Prostate gland (tissue), 2 donors: ENCODE data around the gene DAPK1. TPM values are rescaled to one million over a fixed set of nuclear protein-coding genes. Genes with fewer than 3 reads are reported as not detected.

Source experiments
- DNase-seq: peaks from one replicate; pipeline ENCODE4 v3.0.0-alpha.2; 2019; ENCODE audit warnings: low spot score
- H3K27ac ChIP-seq, 2 donors: fragments of 200-600 bp; sonication (generic); 2 replicates each; pipeline ENCODE4 v1.5.1; 2017 to 2019
- H3K27me3 ChIP-seq: fragments of 200-600 bp; sonication (generic); replicated peaks from 2 replicates; pipeline ENCODE4 v1.5.1; 2019; ENCODE audit not compliant: insufficient read depth
- H3K36me3 ChIP-seq, 2 donors: fragments of 200-600 bp; sonication (generic); 1 replicate in 1 of 2; 2 replicates in 1 of 2; pipeline versions ENCODE4 v1.5.1 to v1.8.1; 2017 to 2019
- H3K4me1 ChIP-seq: fragments of 200-600 bp; sonication (generic); replicated peaks from 2 replicates; pipeline ENCODE4 v1.5.1; 2019
- H3K4me3 ChIP-seq, 2 donors: fragments of 200-600 bp; sonication (generic); 2 replicates each; pipeline ENCODE4 v1.5.1; 2017 to 2019
- H3K9me3 ChIP-seq: fragments of 200-600 bp; sonication (generic); 2 replicates; pipeline ENCODE4 v1.5.1; 2017
- CTCF ChIP-seq, 4 experiments: fragments of 200-600 bp in 2 of 4; fragments of 450-650 bp in 2 of 4; sonication (generic) in 2 of 4; IDR thresholded peaks; 1 replicate in 3 of 4; 2 replicates in 1 of 4; pipeline ENCODE4 v1.5.1; 2016 to 2019; ENCODE audit warnings: antibody characterized with exemption in 4 of 4, mild to moderate bottlenecking in 2 of 4, moderate library complexity in 2 of 4
- POLR2A ChIP-seq: fragments of 450-650 bp; IDR thresholded peaks from one replicate; pipeline ENCODE4 v1.6.1; 2016; ENCODE audit warnings: antibody characterized with exemption, mild to moderate bottlenecking
- POLR2AphosphoS5 ChIP-seq: sonication (generic); formaldehyde crosslinking; IDR thresholded peaks from one replicate; pipeline ENCODE4 v1.6.1; 2017; ENCODE audit warnings: antibody characterized with exemption
- WGBS: methylation state at CpG from one replicate; pipeline ENCODE4 v1.1.5; 2018; 5-methylcytosine and 5-hydroxymethylcytosine counted together
- intact Hi-C: fragments of 100-400 bp; cut with DNase I; formaldehyde crosslinking; loops from one replicate; pipeline ENCODE4 v1.14.2; 2022
- total RNA-seq, 2 donors: library from RNA; depleted of rRNA; stranded (reverse); fragments of >200 nt; gene quantifications; one replicate each; pipeline ENCODE4 v1.1.0, GENCODE V29; 2016

DAPK1 gene
- total RNA-seq, 2 donors from 2014 or later: 13.9 to 39.1 TPM

DNA sequence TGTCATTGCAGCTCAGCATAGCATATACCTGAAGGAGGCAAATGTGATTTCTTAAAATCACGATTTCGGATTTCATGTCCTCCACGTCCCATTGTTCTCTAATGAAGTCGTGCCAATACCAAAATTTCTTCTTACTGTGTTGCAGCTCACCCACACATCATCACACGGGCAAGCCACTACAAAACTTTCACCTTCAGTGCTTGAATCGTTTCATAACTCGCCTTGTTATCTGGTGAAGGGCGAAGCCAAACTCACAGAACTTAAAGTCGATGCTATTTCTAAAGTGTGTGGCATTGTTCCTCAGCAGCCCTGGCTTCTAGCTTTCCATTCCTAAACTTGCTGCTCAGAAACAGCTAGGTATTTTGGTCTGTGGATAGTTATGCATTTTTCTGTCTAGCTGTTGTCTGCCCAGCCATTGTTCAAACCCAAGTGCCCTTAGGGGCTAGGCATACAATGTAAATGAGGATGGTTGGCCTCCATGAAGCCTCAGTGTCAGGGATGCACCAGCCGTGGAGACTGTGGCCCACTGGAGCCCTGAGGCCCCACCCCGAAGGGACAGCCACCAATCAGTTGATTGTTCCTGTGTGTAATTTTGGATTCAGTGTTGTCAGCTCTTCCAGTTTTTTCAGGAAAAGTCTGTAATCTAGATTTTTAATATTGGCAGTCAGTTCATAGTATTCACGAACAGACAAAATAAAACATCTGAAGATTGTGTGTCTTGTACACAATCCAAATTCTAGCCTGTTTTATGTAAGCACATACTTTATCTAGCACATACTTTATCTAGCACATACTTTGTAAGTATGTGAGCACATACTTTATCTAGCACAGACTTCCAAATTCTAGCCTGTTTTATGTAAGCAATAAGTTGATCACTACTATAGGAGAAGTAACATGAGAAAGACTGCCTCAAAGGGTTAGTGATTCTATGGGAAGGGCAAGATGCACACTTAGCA lies 112.8 kb downstream of the DAPK1 start:
- Histone ChIP-seq H3K9me3 (no peaks in the 10 kb centered on the region), H3K4me3 (no peak overlapping the region), H3K27ac (no peak overlapping the region), H3K36me3 (no peaks in the 10 kb centered on the region), H3K4me1 (no peaks in the 10 kb centered on the region), H3K27me3 (no peaks in the 10 kb centered on the region)
- no peak for DNase-seq
- intact Hi-C loops: no loop called here
- TF ChIP-seq CTCF (IDR thresholded peaks at IDR 0.05): no peak
- no peak for TF ChIP-seq POLR2AphosphoS5
- no peak for TF ChIP-seq POLR2A
- WGBS: 52% methylated on average over 12 of the region's 12 CpGs

GRCh38 chr9:87611776-87612175 lies 114.1 kb downstream of the DAPK1 start:
- TF ChIP-seq POLR2AphosphoS5 (no peak), CTCF (IDR thresholded peaks at IDR 0.05) (no peak), POLR2A (no peak)
- no peak for DNase-seq
- WGBS: 97% methylated on average over 4 of the region's 4 CpGs

DNA sequence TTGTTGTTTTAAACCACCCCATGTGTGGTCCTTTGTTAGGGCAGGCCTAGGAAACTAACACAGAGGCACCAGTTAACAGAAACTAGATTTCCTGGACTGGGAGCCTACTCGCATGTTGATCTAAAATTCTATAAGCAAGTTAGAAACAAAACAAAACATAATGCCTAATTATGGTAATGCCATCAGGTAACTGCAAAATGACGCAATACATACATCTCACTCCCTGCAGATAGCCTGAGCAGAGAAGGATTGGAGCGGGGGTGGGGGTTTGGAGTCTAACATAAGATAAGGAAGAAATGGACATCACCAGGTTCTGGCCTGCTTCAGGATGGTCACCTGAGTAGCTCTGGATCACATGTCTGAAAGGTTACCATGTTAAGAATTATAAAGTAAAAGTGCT lies 114.9 kb downstream of the DAPK1 start:
- Histone ChIP-seq H3K27ac (no peak overlapping the region), H3K4me1 (no peaks in the 10 kb centered on the region), H3K4me3 (no peak overlapping the region), H3K27me3 (no peaks in the 10 kb centered on the region), H3K9me3 (no peaks in the 10 kb centered on the region), H3K36me3 (no peaks in the 10 kb centered on the region)
- no peak for TF ChIP-seq CTCF (IDR thresholded peaks at IDR 0.05)
- TF ChIP-seq POLR2A: no peak
- TF ChIP-seq POLR2AphosphoS5: no peak
- DNase-seq: no peak
- 97% methylated on average over 3 of the region's 3 CpGs for WGBS
- intact Hi-C loops: no loop called here

More at GRCh38 chr9:87611776-87612175, 114.1 kb downstream of the DAPK1 start:
- H3K4me3 ChIP-seq: no peak overlapping the region
- H3K4me1 ChIP-seq: no peaks in the 10 kb centered on the region
- intact Hi-C loops: no loop called here
- H3K9me3 ChIP-seq: no peaks in the 10 kb centered on the region
- H3K36me3 ChIP-seq: no peaks in the 10 kb centered on the region
- no peaks in the 10 kb centered on the region for H3K27me3 ChIP-seq
- no peak overlapping the region for H3K27ac ChIP-seq

GRCh38 chr9:87613265-87614111 lies 115.8 kb downstream of the DAPK1 start:
- H3K9me3 ChIP-seq: no peaks in the 10 kb centered on the region
- H3K36me3 ChIP-seq: no peaks in the 10 kb centered on the region
- H3K4me1 ChIP-seq: no peaks in the 10 kb centered on the region
- DNase-seq: no peak
- no peak for TF ChIP-seq CTCF (IDR thresholded peaks at IDR 0.05)
- no peak for TF ChIP-seq POLR2A
- no peak for TF ChIP-seq POLR2AphosphoS5
- H3K27me3 ChIP-seq: no peaks in the 10 kb centered on the region
- WGBS: 58% methylated on average over 11 of the region's 11 CpGs
- H3K4me3 ChIP-seq: no peak overlapping the region
- intact Hi-C loops: no loop called here
- no peak overlapping the region for H3K27ac ChIP-seq
